ENCODE results near the gene NCKAP5. TPM values are rescaled to one million over a fixed set of nuclear protein-coding genes. Genes with fewer than 3 reads are reported as not detected.

NCKAP5 gene
- total RNA-seq, 4 donors from 2014 or later = 0.03 to 0.55 (median 0.33) TPM

DNA sequence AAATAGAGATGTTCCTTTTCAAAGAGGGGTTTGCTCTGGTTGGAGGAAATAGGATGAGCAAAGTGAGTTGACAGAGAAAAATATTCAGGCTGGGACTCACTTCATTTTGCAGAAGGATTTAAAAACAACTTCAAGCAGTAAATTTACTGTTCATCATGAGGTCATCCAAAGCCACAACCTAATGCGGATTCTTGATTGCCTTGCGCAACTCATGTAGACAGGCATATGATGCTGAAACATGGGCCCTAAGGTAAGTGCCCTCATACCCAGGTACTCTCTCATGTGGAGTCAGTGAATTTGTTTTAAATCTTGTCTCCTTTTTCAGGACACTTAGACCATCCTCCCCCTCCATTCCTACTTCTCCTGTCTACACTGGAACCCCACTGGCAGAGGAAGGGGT is 846.3 kb downstream of the NCKAP5 start:
- no peaks in the 10 kb centered on the region for H3K27me3 ChIP-seq
- H3K36me3 ChIP-seq = no peaks in the 10 kb centered on the region
- no peaks in the 10 kb centered on the region for H3K4me1 ChIP-seq
- no peak for ATAC-seq
- no peak for DNase-seq
- H3K9me3 ChIP-seq = no peaks in the 10 kb centered on the region
- no peak for TF ChIP-seq POLR2A (IDR thresholded peaks at IDR 0.05)
- TF ChIP-seq, protein P1, sequence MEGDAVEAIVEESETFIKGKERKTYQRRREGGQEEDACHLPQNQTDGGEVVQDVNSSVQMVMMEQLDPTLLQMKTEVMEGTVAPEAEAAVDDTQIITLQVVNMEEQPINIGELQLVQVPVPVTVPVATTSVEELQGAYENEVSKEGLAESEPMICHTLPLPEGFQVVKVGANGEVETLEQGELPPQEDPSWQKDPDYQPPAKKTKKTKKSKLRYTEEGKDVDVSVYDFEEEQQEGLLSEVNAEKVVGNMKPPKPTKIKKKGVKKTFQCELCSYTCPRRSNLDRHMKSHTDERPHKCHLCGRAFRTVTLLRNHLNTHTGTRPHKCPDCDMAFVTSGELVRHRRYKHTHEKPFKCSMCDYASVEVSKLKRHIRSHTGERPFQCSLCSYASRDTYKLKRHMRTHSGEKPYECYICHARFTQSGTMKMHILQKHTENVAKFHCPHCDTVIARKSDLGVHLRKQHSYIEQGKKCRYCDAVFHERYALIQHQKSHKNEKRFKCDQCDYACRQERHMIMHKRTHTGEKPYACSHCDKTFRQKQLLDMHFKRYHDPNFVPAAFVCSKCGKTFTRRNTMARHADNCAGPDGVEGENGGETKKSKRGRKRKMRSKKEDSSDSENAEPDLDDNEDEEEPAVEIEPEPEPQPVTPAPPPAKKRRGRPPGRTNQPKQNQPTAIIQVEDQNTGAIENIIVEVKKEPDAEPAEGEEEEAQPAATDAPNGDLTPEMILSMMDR (IDR thresholded peaks at IDR 0.05 in 4 of 5, conservative IDR thresholded peaks at IDR 0.05 in 1 of 5) = no peak
- intact Hi-C loops (cut with DNase I; ENCODE audit: low total_unique reads) (no loop called here), in situ Hi-C loops (cut with MboI; ENCODE audit: low sequenced_read_pairs in 4 of 4) (no loop called here)
- H3K27ac ChIP-seq = no peak overlapping the region
- no peak overlapping the region for H3K4me3 ChIP-seq

DNA sequence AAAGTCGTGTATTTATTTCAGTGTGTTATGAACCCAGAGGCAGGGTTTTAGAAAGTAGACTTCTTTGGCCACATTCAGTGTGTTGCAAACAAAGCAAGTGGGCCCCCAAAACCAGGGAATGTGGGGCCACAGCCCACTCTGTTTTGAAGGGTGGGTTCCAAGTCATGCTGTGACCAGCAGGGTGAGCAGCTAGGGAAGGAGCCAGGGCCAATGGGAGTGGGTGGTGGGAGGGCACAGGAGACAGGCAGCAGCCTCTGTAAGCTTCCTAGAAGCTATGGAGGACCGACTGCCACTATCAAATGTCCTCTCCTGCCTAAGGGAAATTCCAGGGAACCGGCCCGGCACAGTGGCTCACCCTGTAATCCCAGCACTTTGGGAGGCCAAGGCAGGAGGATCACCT is 847.9 kb downstream of the NCKAP5 start:
- no peak overlapping the region for H3K4me3 ChIP-seq
- intact Hi-C loops (cut with DNase I; ENCODE audit: low total_unique reads) (no loop called here), in situ Hi-C loops (cut with MboI; ENCODE audit: low sequenced_read_pairs in 4 of 4) (no loop called here)
- ATAC-seq (no peak), DNase-seq (no peak)
- H3K9me3 ChIP-seq = no peaks in the 10 kb centered on the region
- TF ChIP-seq POLR2A (IDR thresholded peaks at IDR 0.05) = no peak
- TF ChIP-seq, protein P1 (IDR thresholded peaks at IDR 0.05 in 4 of 5, conservative IDR thresholded peaks at IDR 0.05 in 1 of 5) = no peak
- no peaks in the 10 kb centered on the region for H3K4me1 ChIP-seq
- H3K27me3 ChIP-seq = no peaks in the 10 kb centered on the region
- no peaks in the 10 kb centered on the region for H3K36me3 ChIP-seq
- H3K27ac ChIP-seq = no peak overlapping the region

DNA sequence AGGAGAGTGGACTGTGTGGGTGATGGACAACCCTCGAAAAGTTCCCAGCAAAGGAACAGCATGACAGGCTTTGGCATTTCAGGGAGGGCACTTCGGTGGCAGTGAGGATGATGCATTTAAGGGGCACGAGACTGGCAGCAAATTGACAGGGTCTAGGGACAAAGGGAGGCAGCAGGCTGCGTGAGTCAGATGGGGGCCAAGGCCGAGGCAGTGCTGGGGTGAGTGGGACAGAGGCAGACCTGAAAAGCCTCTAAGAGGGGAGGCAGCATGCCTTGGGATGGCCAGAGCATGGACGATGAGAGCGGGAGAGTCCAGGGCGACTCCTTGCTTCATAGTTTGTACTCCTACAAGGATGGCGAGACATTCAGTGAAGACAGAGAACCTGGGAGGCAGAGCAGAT is 848.8 kb downstream of the NCKAP5 start:
- intact Hi-C loops (cut with DNase I; ENCODE audit: low total_unique reads) = no loop called here
- no peaks in the 10 kb centered on the region for H3K27me3 ChIP-seq
- no peaks in the 10 kb centered on the region for H3K36me3 ChIP-seq
- H3K9me3 ChIP-seq = no peaks in the 10 kb centered on the region
- ATAC-seq (no peak), DNase-seq (no peak)
- no peak overlapping the region for H3K27ac ChIP-seq
- H3K4me3 ChIP-seq = no peak overlapping the region
- no peaks in the 10 kb centered on the region for H3K4me1 ChIP-seq
- in situ Hi-C loops (cut with MboI; ENCODE audit: low sequenced_read_pairs in 4 of 4) = no loop called here
- no peak for TF ChIP-seq POLR2A (IDR thresholded peaks at IDR 0.05)
- TF ChIP-seq, protein P1 (IDR thresholded peaks at IDR 0.05 in 4 of 5, conservative IDR thresholded peaks at IDR 0.05 in 1 of 5) = no peak

DNA sequence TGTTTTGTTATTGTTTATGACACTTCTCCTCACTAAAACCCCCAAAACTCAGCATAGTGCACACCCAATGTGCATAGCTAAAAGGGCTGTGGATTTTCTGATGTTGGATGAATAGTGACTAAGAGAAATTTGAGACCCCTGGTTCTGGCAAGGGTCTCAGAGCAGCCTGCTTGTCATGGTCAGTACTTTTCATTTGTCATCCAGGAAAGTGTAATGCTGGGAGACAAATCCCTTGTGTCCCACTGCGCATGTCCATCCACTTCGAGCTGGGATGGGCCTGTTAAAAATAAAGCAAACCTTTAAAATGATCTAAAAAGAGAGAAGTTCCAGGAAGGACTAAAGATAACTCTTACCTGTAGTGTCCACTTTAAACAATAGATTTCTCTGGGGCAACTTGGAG is 851.3 kb downstream of the NCKAP5 start:
- no peaks in the 10 kb centered on the region for H3K27me3 ChIP-seq
- no peaks in the 10 kb centered on the region for H3K9me3 ChIP-seq
- TF ChIP-seq, protein P1 (IDR thresholded peaks at IDR 0.05 in 4 of 5, conservative IDR thresholded peaks at IDR 0.05 in 1 of 5) = no peak
- no peak for TF ChIP-seq POLR2A (IDR thresholded peaks at IDR 0.05)
- ATAC-seq (no peak), DNase-seq (no peak)
- H3K27ac ChIP-seq = no peak overlapping the region
- no peak overlapping the region for H3K4me3 ChIP-seq
- in situ Hi-C loops (cut with MboI; ENCODE audit: low sequenced_read_pairs in 4 of 4) (no loop called here), intact Hi-C loops (cut with DNase I; ENCODE audit: low total_unique reads) (no loop called here)
- H3K36me3 ChIP-seq = no peaks in the 10 kb centered on the region
- H3K4me1 ChIP-seq = no peaks in the 10 kb centered on the region
